GM18909 (cell line): ENCODE results near the gene PSMB4.
"Not testable (repeated sequence)": the region's sequence is repeated elsewhere in the genome, so short reads cannot be mapped to it uniquely, and the experiment has no call there.

Source experiments
- ATAC-seq: cut with Tn5 transposase; IDR thresholded peaks from one replicate; pipeline ENCODE4 v1.9.1; 2021; ENCODE audit warnings: mild to moderate bottlenecking; ENCODE audit not compliant: unreplicated experiment, poor library complexity

The PSMB4 gene

GRCh38 chr1:151399324-151400171 lies at the start of gene PSMB4:
Gene PSMB4 (plus strand): TSS chr1:151399573. CDS start chr1:151399588, 15 bp downstream.
- peak; percentile 77 for ATAC-seq

GRCh38 chr1:151350323-151350722 lies 49.0 kb upstream of the PSMB4 start:
- not testable (repeated sequence) for ATAC-seq

GRCh38 chr1:151352021-151352718 lies 47.2 kb upstream of the PSMB4 start:
- ATAC-seq = no peak

GRCh38 chr1:151356696-151357095 lies 42.7 kb upstream of the PSMB4 start:
- no peak for ATAC-seq

GRCh38 chr1:151361883-151362282 lies 37.5 kb upstream of the PSMB4 start:
- ATAC-seq = no peak

GRCh38 chr1:151362308-151363155 lies 36.8 kb upstream of the PSMB4 start:
- no peak for ATAC-seq

- ATAC-seq = no peak
Measured at GRCh38 chr1:151364996-151365395, 34.4 kb upstream of the PSMB4 start.

GRCh38 chr1:151367658-151368392 lies 31.5 kb upstream of the PSMB4 start:
- no peak for ATAC-seq

- no peak for ATAC-seq
Measured at GRCh38 chr1:151368393-151369301, 30.7 kb upstream of the PSMB4 start.

- ATAC-seq = no peak
Measured at GRCh38 chr1:151369302-151369610, 30.1 kb upstream of the PSMB4 start.

GRCh38 chr1:151369621-151370048 lies 29.7 kb upstream of the PSMB4 start:
- ATAC-seq = no peak

GRCh38 chr1:151370211-151370911 lies 29.0 kb upstream of the PSMB4 start:
- no peak for ATAC-seq

- ATAC-seq = no peak
Measured at GRCh38 chr1:151371370-151372057, 27.9 kb upstream of the PSMB4 start.

GRCh38 chr1:151372058-151372934 lies 27.1 kb upstream of the PSMB4 start, which contains the start of gene SELENBP1:
Gene SELENBP1 (minus strand): TSS chr1:151372705. CDS start chr1:151372641, 64 bp downstream.
- ATAC-seq = no peak

- ATAC-seq = no peak
Measured at GRCh38 chr1:151373196-151373595, 26.2 kb upstream of the PSMB4 start.

- ATAC-seq = no peak
Measured at GRCh38 chr1:151377150-151377884, 22.1 kb upstream of the PSMB4 start.
